Measurements from ENCODE around the gene GET4.

- TF ChIP-seq CTCF (IDR thresholded peaks at IDR 0.05) = no peak
- no peak for TF ChIP-seq RAD21 (IDR thresholded peaks at IDR 0.05; ENCODE audit: low read length)
- no peak for TF ChIP-seq USF2 (IDR thresholded peaks at IDR 0.05; ENCODE audit: borderline replicate concordance, low read depth, low read length)
- TF ChIP-seq REST (IDR thresholded peaks at IDR 0.05; ENCODE audit: low read depth, low read length) = no peak
- no peak for TF ChIP-seq EZH2phosphoT487 (IDR thresholded peaks at IDR 0.05; ENCODE audit: borderline replicate concordance, low read depth)
- TF ChIP-seq, protein P1, sequence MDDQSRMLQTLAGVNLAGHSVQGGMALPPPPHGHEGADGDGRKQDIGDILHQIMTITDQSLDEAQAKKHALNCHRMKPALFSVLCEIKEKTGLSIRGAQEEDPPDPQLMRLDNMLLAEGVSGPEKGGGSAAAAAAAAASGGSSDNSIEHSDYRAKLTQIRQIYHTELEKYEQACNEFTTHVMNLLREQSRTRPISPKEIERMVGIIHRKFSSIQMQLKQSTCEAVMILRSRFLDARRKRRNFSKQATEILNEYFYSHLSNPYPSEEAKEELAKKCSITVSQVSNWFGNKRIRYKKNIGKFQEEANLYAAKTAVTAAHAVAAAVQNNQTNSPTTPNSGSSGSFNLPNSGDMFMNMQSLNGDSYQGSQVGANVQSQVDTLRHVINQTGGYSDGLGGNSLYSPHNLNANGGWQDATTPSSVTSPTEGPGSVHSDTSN (IDR thresholded peaks at IDR 0.05) = no peak
- TF ChIP-seq FOXJ3 (CRISPR knock-in tag; IDR thresholded peaks at IDR 0.05) = no peak
- no peak for TF ChIP-seq POLR2AphosphoS5 (IDR thresholded peaks at IDR 0.05; ENCODE audit: low read depth, low read length)
- TF ChIP-seq CHD2 (IDR thresholded peaks at IDR 0.05; ENCODE audit: low read length, partially characterized antibody) = no peak
These were observed 49.2 kb downstream of the GET4 start for GRCh38 chr7:925601-926000.
